GM19455 (cell line): Measurements from ENCODE around the gene THUMPD3.

Source experiments
- ATAC-seq: cut with Tn5 transposase; IDR thresholded peaks from one replicate; pipeline ENCODE4 v1.9.1; 2021; ENCODE audit not compliant: unreplicated experiment

Gene THUMPD3

DNA sequence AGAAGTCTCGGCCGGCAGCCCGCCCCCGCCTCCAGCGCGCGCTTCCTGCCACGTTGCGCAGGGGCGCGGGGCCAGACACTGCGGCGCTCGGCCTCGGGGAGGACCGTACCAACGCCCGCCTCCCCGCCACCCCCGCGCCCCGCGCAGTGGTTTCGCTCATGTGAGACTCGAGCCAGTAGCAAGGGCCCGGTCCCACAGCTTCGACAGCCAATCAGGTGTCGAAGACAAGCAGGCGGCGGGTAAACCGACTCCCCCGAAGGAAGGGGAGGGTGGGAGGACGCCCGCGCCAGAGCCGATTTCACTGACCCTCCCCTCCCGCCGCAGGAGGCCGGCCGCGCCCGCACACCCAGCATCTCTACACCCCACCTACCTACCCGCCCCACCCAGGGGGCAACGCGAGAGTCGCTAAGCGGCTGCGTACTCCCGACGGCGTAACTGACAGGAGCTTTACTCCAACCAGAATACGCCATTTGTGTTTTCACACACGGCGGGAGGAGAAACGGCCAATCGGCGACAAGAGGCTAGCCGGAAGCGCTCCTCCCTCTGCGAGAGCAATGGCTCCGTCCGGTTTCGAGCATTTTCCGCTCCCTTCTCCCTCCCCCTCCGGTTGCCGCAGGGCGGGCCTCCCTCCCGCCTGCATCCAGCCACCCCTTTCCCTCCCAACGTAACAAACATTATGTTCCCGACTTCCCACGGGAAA lies 33.9 kb downstream of the THUMPD3 start:
- ATAC-seq = peak; percentile 73

DNA sequence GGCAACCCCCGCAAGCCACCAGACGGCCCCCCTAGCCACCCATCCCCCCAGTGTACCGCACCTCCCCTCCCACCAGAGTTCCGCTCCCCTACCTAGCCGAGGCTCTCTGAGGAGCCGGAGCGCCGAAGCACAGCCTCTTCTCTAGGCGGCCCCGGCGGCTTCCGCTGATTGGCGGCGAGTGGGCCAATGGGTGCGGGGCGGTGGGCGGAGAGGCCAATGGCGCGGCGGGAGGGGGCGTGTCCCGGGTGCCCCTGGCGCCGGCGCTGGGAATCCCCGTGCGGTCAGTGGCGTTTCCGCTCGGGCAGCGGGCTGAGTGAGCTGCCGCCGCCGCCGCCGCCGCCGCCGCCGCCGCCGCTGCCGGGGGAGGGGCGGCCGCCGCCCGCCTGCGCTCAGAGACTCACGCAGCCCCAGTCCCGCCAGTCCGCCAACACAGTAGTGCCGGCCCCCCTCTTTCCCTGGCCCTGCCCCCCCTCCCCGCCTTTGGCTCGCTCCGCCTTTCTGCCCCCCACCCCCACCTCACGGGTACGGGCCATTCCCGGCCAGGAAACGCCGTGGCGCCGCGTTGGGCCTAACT lies 34.6 kb downstream of the THUMPD3 start, which contains the start of gene SETD5:
Gene SETD5, plus strand, starts transcription at position 284 of the 574 bp plus-strand sequence. CDS start 31,324 bp downstream, outside the sequence.
- peak; percentile 49 for ATAC-seq

DNA sequence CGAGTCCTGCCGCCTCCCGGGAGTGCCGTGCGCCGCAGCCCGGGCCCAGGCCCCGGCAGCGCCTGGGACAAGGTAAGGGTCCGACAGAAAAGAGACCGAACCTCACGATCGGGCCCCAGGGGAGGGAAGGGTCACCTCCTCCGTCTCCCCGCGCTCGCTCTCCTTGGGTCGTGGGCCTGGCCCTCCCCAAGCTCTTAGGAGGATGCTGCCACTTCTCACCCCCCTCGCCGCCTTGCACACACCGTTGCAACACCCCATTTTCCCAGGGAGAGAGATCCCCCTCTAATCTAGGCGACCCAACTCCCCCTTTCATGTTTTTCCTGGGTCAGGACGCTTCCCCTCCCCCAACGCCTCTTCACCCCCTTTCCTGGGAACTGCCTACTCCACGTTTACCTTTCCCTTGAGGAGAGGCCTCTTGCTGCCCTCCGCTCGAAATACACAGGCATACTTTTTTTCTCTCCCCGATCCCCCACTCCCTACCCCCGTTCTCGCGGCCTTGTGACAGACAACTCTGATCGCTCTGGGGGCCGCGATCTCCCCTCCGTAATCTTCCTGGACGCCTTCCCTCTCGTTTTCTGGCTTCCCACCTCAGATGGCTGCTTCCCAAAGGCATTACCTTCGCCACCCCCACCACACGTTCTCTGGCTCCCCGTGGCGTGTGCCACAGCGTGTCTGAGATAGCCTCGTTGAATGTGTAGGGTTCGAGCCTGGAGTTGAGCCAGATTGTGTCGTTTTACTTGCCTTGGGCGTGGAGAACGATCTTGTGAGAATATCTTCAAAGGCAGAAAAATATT lies 35.2 kb downstream of the THUMPD3 start:
- no peak for ATAC-seq

DNA sequence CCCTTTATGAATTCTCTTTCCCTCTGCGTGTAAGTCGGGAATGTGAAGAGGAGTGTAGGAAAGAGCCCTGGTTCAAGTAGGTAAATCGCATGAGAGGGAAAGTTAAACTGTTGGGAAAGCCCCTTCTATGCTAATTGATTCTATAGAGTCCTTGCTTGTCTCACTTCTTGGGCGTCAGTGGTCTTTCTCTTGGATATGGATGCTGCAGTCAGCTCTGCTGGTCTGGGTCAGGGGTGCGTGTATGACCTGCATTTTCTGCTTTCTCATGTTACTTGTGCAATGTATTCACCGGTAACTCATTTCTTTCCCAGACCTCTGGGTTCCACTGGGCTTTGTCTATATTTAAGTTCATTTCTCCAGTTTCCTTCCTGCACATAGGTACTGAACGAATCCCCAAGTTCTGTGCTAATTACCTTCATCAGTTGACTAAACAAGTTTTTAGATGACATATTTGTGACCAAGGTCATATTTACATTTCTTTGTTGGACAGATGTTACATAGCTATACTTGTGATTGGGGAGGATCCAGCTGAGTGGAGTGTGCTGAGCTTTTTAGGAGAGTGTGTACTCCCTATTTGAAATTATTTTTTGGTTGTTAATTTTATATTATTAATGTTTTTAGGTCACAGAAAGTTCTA lies 36.0 kb downstream of the THUMPD3 start:
- ATAC-seq = no peak

DNA sequence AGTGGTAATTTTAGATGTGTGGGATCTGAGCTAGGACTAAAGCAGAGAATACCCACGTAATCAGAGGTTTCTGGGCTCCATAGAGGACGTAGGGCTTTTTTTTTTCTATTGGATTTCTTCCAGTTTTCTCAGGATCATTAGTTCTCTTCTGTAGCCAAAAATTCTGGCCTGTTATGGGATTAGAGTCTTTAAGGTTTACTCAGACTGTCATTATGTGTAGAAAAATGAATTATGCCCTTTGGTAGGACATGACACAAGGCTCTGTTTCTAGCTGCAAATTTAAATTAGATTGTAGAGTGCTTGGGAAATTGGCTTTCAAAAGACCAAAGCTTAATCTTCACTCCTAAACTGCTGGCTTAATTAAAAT lies 36.5 kb downstream of the THUMPD3 start:
- ATAC-seq = no peak

DNA sequence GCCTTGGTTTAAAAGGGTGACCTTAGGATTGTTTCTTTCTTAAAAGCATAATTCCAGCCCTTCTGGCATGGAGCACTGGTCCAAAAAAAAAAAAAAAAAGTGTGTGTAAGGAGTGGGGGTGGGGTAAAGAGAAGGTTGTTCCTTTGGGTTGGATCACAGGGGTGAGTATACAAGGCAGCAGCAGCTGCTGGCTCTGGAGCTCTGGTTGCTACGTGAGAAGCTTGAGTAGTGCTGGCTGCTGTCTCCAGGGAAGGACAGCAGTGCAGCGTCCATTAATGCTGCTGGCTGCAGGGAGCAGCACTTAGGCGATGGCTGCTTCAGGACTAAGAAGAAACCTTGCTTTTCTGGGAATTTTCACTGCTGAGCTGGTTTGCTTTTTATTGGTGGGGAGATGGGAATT lies 36.9 kb downstream of the THUMPD3 start:
- no peak for ATAC-seq

DNA sequence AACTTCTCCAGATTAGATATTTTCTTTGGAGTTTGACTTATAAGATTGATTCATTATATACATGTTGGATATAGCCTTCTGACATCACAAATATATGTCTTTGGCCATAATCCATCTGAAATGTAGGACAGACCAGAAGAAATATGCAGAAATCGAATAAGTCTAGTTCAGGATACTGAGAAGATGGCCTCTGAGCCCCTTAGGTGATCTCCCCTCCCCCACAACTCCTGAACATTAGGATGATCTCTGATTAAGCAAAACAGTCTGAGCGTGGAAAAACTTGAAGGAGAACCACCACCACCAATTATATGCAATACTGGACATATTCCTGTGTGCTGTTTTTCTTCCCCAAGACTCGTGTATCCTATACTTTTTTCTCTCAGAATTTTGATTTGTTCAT lies 37.8 kb downstream of the THUMPD3 start:
- no peak for ATAC-seq

DNA sequence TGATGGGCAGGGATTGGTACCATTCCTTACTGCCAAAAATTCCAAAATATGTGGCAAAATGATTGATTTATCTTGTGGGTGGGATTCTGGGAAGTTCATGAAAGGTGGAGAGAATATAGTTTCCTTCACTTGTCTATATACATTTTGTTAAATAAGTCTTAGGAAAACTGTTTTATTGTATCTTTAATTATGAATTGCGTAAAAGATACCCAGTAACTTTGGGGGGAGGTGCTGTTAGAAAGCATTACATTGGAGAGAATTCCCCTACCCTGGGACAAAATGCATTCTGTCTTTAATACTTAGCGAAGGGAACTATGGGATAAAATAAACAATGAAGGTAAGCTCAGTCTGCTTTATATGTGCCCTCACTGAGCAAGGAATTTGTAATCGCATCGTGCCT lies 39.1 kb downstream of the THUMPD3 start:
- no peak for ATAC-seq

DNA sequence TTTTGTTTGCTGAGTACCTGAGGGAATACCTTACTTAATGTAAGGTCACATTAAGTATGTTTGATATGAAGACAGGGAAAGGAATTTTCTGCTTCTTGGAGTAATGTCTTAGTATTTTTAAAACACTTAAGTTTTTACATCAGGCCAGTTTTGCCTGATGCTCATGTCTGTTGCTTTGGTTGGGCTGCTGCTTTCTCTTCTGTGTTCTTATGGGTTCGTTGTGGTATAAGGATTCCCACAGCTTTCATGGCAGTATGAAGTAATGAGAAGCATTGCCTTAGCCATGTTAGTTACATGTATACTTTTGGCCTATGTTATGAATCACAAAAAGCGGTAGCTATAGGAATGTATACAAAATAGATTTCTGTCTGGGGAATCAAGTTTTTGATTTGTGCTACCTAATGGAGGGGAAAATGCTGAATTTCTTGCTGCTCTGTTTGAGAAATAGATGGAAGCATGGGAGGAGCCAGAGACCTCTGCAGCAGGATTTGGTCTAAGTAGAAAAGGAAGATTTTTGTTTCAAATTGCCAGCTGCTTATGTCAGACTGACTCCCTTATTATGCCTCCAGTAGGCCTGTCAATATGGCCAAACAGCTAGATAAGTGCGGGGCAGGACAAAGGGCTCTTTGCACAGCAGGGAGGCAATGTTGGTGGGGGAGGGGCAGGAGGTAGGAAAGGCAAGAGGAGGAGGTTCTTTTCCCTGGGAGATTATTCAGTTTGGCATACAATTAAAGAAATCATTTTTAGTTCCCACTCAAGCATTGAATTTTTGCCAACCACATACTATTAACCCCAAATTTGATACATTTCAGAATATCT lies 39.8 kb downstream of the THUMPD3 start:
- ATAC-seq = no peak

DNA sequence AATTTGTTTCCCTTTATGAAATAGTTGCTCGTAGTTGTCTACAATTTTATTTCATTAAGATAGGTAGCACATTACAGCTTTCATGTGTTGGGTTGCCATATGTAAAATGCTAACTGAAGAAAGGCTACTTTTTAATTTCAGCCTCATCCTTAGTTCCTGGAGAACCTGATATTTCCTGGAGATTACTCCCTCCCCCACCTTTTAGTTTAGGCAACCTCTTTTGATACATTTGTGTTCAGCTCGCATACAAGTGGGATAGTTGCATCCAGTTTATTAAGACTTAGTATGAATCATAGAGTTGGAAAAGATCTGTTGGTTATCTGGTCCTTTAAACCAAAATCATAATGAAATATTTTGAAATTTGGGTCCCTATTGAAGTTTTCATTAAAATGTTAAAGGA lies 40.6 kb downstream of the THUMPD3 start:
- no peak for ATAC-seq

DNA sequence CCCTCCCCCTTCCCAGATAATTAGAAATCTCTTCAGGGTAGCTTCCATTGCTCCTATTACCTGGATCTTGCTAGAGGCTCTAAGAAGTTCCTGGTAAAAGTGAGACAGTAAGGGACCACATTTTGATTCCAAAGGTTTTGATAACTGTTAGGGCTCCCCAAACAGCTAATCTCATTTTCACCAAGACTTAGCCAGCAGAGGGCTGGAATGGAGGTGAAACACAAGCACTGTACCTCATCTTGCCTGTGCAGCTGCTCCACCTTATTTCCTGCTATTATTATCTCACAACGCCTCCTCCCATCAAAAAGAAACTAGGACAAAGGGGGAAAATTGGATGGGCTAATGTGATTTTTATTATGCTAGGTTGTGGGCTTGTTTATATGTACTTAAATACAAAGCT lies 41.8 kb downstream of the THUMPD3 start:
- ATAC-seq = no peak

DNA sequence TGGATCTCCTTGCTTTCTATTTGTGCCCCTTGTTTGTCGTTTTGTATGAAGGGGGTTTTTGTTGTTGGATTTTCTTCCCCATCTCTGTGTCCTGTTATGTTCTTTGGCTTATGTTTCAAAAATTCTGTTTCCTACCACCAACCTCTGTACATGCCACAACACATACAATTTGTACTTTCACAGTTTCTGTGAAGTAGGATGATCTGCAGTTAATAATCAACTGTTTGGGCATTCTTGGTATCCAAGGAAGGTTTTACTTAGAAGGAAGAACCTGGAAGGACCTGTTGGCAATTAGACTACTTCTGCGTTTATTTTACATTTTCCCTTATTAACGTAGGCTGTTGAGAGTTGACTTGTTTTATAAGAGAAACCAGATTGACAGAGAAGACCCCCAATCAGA lies 42.9 kb downstream of the THUMPD3 start:
- ATAC-seq = no peak

DNA sequence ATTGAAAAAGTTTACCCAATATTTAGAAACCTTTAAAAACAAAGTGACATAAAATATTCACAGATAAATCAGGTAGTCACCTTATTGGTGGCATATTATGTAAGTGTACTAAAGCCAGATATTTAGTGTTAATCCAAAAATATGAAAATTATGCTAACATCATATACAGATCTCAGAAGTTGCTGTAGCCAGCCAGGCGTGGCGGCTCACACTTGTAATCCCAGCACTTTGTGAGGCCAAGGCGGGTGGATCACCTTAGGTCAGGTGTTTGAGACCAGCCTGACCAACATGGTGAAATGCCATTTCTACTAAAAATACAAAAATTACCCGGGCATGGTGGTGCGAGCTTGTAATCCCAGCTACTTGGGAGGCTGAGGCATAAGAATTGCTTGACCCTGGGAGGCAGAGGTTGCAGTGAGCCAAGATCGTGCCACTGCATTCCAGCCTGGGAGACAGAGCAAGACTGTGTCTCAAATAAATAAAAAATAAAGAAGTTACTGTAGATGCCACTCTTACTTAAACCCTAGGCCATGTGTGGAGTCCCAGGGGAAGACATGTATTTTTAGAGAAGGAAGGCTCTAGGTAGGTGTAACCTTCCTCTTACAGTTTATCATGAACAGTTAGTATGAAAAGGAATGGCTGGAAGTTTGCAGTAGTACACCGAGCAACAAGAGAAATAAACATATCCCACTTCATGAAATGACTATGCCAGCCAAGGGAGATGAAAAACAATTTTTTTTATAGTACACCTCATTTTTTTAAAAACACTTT lies 44.2 kb downstream of the THUMPD3 start:
- ATAC-seq = no peak

DNA sequence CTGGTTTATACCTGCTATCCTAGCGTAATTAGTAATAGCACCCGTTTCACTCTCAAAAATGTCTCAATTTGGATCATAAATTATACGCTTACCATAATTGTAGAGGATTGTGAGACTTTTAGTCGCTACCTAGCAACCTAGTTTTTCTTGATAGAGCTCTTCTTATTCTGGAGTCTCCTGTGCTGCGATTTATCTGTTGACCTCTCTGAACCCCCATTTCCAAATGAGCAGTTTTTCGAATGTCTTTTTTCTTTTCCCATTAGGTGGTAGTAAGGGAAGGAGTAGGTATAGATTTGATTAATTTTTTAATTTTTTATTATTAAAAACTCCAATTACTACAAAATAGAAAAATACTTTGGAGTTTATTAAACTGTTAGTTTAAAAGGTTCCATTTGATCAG lies 45.2 kb downstream of the THUMPD3 start:
- no peak for ATAC-seq

DNA sequence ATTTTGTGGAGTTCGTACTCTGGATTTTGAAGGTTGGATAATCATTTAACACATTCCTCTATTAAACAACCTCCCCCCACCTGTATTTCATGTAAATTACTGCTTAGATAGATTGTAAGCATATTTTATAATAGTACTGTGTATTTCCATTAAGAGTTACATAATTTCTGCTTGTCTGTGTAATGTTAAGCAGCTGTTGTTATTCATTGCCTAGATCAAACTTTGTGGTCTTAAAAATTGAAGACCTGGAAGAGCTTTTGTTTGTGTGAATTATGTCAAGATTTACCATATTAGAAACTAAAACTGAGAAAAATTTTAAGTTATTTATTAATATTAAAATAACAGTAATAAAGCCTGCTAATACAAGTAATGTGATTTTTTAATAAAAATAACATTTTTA lies 45.7 kb downstream of the THUMPD3 start:
- ATAC-seq = no peak

DNA sequence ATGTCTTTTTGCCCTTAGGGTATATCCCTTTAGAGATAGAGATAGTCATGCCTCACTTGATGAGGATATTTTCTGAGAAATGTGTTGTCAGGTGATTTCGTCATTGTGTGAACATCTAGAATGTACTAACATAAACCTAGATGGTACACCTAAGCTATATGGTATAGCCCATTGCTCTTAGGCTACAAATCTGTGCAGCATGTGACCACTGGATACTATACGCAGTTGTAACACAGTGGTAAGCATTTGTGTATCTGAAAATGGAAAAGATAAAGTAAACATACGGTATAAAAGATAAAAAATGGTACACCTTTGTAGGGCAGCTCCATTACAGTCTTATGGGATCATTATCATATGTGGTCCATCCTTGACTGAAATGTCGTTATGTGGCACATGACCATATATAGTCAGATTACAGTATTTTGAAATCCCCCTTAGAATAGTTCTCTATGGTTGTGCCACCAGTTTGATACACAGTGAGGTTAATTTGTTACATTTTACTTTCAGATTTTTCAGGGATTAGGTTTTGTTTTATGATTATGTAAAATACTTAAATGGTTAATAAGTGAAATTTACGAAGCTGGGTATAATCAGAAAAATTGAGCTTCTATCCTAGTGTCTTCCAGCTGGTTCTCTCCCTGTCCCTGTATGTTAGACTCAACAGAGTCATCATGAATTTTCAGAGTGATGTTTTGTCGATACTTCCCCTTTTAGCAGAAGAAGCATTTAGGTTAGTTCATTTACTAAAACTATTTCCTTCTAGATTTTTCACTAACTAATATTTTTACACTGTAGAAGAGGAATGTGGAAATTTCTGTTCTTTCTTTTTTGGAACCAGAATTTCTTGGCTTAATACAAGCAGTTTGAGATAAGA lies 47.4 kb downstream of the THUMPD3 start:
- ATAC-seq = no peak

DNA sequence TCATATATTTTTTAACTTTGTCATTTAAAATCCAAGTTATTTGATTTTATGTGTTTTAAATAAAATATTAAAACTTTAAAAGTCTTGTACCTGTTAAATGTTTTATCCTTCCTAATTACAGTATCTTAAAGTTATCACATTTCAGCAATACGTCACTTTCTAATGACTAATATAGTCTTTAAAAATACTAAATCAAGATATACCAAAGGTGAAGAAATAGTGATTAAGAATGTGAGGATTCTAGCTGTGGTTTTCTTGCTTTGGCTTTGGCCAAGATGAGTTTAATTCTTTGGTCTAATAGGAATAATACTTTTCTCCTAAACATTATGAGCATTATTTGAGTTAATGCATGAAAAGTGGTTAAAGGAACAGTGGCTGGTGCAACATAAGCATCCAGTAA lies 48.4 kb downstream of the THUMPD3 start:
- no peak for ATAC-seq

DNA sequence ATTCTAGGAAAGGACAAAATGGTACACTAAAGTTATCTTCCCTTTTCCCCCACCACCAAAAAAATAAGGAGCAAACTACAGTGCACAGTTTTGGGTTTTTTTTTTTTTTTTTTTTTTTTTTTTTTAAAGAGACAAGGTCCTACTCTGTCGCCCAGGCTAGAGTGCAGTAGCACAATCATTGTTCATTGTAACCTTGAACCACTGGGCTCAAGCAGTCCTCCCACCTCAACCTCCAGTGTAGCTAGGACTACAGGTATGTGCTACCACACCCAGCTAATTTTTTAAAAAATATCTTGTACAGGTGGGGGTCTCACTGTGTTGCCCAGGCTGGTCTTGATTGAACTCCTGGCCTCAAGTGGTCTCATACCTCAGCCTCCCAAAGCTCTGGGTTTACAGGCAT lies 49.4 kb downstream of the THUMPD3 start:
- ATAC-seq = no peak

DNA sequence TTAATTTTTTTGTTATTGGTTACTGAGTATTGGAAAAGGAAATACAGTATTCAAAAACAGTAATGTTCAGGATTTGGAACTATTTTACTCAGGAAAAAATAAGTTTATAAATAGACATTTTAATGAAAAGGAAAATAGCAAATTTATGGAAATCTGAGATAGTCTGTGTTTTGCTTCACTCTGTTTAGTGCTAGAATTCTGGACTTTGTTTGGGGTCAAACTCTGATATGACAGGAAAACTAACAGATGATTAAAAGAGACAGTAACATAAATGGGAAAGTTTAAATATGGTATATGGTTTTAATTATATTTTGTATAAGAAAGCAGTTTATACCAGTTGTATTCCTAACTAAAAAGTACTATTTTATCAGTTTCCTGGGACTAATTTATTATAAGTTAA lies 52.0 kb downstream of the THUMPD3 start:
- no peak for ATAC-seq
